H9 (cell line): ENCODE results near the gene BEST4. TPM values are rescaled to one million over a fixed set of nuclear protein-coding genes. Genes with fewer than 3 reads are reported as not detected.
"Not testable (repeated sequence)": the region's sequence is repeated elsewhere in the genome, so short reads cannot be mapped to it uniquely, and the experiment has no call there.

ENCODE experiments used
- DNase-seq: peaks from one replicate; pipeline ENCODE4 v3.0.0-alpha.2; 2017
- H2AFZ ChIP-seq: one replicate; pipeline ENCODE4 v1.6.1; 2013; ENCODE audit warnings: mild to moderate bottlenecking, low read length, control low read depth, moderate library complexity
- H2AK5ac ChIP-seq: 2 replicates; pipeline ENCODE4 v1.6.1; 2013; ENCODE audit warnings: low read length, control low read depth, mixed read lengths; ENCODE audit not compliant: insufficient read length
- H2BK120ac ChIP-seq: one replicate; pipeline ENCODE4 v1.6.1; 2013; ENCODE audit warnings: low read depth, mild to moderate bottlenecking, low read length, control low read depth, inconsistent platforms; ENCODE audit not compliant: poor library complexity, severe bottlenecking
- H2BK12ac ChIP-seq: 2 replicates; pipeline ENCODE4 v1.6.1; 2013; ENCODE audit warnings: low read length, control low read depth, mixed read lengths, low read depth; ENCODE audit not compliant: insufficient read length
- H2BK15ac ChIP-seq: 2 replicates; pipeline ENCODE4 v1.6.1; 2013; ENCODE audit warnings: low read depth, low read length, control low read depth
- H2BK20ac ChIP-seq: one replicate; pipeline ENCODE4 v1.6.1; 2013; ENCODE audit warnings: low read depth, mild to moderate bottlenecking, low read length, control low read depth, inconsistent platforms; ENCODE audit not compliant: poor library complexity, severe bottlenecking
- H2BK5ac ChIP-seq: 2 replicates; pipeline ENCODE4 v1.6.1; 2013; ENCODE audit warnings: low read length, control low read depth, mixed read lengths; ENCODE audit not compliant: insufficient read length
- H3K14ac ChIP-seq: 2 replicates; pipeline ENCODE4 v1.6.1; 2013; ENCODE audit warnings: low read length, control low read depth; ENCODE audit not compliant: insufficient read depth
- H3K18ac ChIP-seq: 2 replicates; pipeline ENCODE4 v1.6.1; 2013; ENCODE audit warnings: low read depth, mild to moderate bottlenecking, mixed read lengths, low read length, control low read depth; ENCODE audit not compliant: insufficient read length
- H3K23ac ChIP-seq: 2 replicates; pipeline ENCODE4 v1.6.1; 2013; ENCODE audit warnings: low read length, control low read depth, mixed read lengths, low read depth; ENCODE audit not compliant: insufficient read length
- H3K23me2 ChIP-seq: 2 replicates; pipeline ENCODE4 v1.6.1; 2013; ENCODE audit warnings: low read depth, mild to moderate bottlenecking, mixed read lengths, low read length, control low read depth; ENCODE audit not compliant: insufficient read length, poor library complexity, severe bottlenecking
- H3K27ac ChIP-seq: 2 replicates; pipeline ENCODE4 v1.5.1; 2013; ENCODE audit warnings: low read length, control low read depth, mixed read lengths, low read depth; ENCODE audit not compliant: insufficient read length
- H3K27me3 ChIP-seq: 2 replicates; pipeline ENCODE4 v1.6.1; 2013; ENCODE audit warnings: low read length, control low read depth, inconsistent platforms; ENCODE audit not compliant: insufficient read depth
- H3K4ac ChIP-seq: 2 replicates; pipeline ENCODE4 v1.6.1; 2013; ENCODE audit warnings: low read depth, mild to moderate bottlenecking, control low read depth, inconsistent platforms, low read length, moderate library complexity
- H3K4me1 ChIP-seq: 2 replicates; pipeline ENCODE4 v1.6.1; 2013; ENCODE audit warnings: low read length, control low read depth, inconsistent platforms; ENCODE audit not compliant: insufficient read depth
- H3K4me2 ChIP-seq: 2 replicates; pipeline ENCODE4 v1.6.1; 2013; ENCODE audit warnings: low read length, control low read depth, mixed read lengths; ENCODE audit not compliant: insufficient read length, insufficient read depth
- H3K56ac ChIP-seq: 2 replicates; pipeline ENCODE4 v1.6.1; 2013; ENCODE audit warnings: low read depth, mild to moderate bottlenecking, mixed read lengths, low read length, control low read depth; ENCODE audit not compliant: insufficient read length
- H3K79me1 ChIP-seq: 2 replicates; pipeline ENCODE4 v1.6.1; 2013; ENCODE audit warnings: low read depth, mild to moderate bottlenecking, moderate library complexity, low read length, control low read depth, inconsistent platforms; ENCODE audit not compliant: insufficient read depth, poor library complexity, severe bottlenecking
- H3K79me2 ChIP-seq: 2 replicates; pipeline ENCODE4 v1.6.1; 2013; ENCODE audit warnings: low read length, control low read depth, inconsistent platforms; ENCODE audit not compliant: insufficient read depth
- H3K9ac ChIP-seq: 2 replicates; pipeline ENCODE4 v1.6.1; 2013; ENCODE audit warnings: low read length, control low read depth, mixed read lengths; ENCODE audit not compliant: insufficient read length; ENCODE audit errors: extremely low read depth
- H3K9me3 ChIP-seq: one replicate; pipeline ENCODE4 v1.6.1; 2013; ENCODE audit warnings: low read depth, low read length, inconsistent platforms; ENCODE audit not compliant: control insufficient read depth
- H3T11ph ChIP-seq: one replicate; pipeline ENCODE4 v1.6.1; 2013; ENCODE audit warnings: mild to moderate bottlenecking, low read length, control low read depth, inconsistent platforms
- H4K20me1 ChIP-seq: one replicate; pipeline ENCODE4 v1.6.1; 2013; ENCODE audit not compliant: control insufficient read depth, insufficient read length, insufficient read depth
- H4K5ac ChIP-seq: 2 replicates; pipeline ENCODE4 v1.6.1; 2013; ENCODE audit warnings: low read depth, mild to moderate bottlenecking, mixed read lengths, low read length, control low read depth; ENCODE audit not compliant: insufficient read length
- H4K8ac ChIP-seq: replicated peaks from 2 replicates; pipeline ENCODE4 v1.6.1; 2013; ENCODE audit warnings: low read length, control low read depth, mixed read lengths, low read depth; ENCODE audit not compliant: insufficient read length
- H4K91ac ChIP-seq: 2 replicates; pipeline ENCODE4 v1.6.1; 2013; ENCODE audit warnings: low read depth, mild to moderate bottlenecking, moderate library complexity, mixed read lengths, low read length, control low read depth; ENCODE audit not compliant: insufficient read length
- H3K27ac Mint-ChIP-seq, 3 experiments: 2 replicates in 2 of 3; 3 replicates in 1 of 3; pipeline ENCODE4 v1.8.0; 2020 to 2021; ENCODE audit warnings: mixed read lengths in 3 of 3, mild to moderate bottlenecking in 1 of 3, moderate library complexity in 1 of 3
- H3K27me3 Mint-ChIP-seq: 2 replicates; pipeline ENCODE4 v1.8.0; 2021; ENCODE audit warnings: low read depth, mild to moderate bottlenecking, moderate library complexity, mixed read lengths
- H3K36me3 Mint-ChIP-seq, 3 experiments: 2 replicates in 2 of 3; 3 replicates in 1 of 3; pipeline ENCODE4 v1.8.0; 2020 to 2021; ENCODE audit warnings: low read depth in 3 of 3, mixed read lengths in 3 of 3; ENCODE audit not compliant: insufficient read depth in 1 of 3
- H3K4me1 Mint-ChIP-seq, 2 experiments: 2 replicates each; pipeline ENCODE4 v1.8.0; 2020; ENCODE audit warnings: mixed read lengths in 2 of 2
- H3K4me3 Mint-ChIP-seq, 2 experiments: 2 replicates in 1 of 2; 3 replicates in 1 of 2; pipeline ENCODE4 v1.8.0; 2020 to 2021; ENCODE audit warnings: mild to moderate bottlenecking in 2 of 2, mixed read lengths in 2 of 2, moderate library complexity in 1 of 2
- H3K9me3 Mint-ChIP-seq, 2 experiments: 2 replicates in 1 of 2; 3 replicates in 1 of 2; pipeline ENCODE4 v1.8.0; 2020; ENCODE audit warnings: mild to moderate bottlenecking in 2 of 2, mixed read lengths in 2 of 2, moderate library complexity in 1 of 2
- CTCF ChIP-seq: fragments of 200-600 bp; sonication (generic); conservative IDR thresholded peaks from 3 replicates; pipeline ENCODE4 v1.8.0; 2021; ENCODE audit warnings: antibody characterized with exemption, mild to moderate bottlenecking
- WGBS: extraction: QIAGEN DNeasy Blood & Tissue Kit; methylation state at CpG from one replicate; pipeline ENCODE4 v1.1.7; 2013; ENCODE audit warnings: missing lambda C conversion rate, low lambda C conversion rate, mixed read lengths; ENCODE audit not compliant: insufficient read length; ENCODE audit errors: extremely low coverage; 5-methylcytosine and 5-hydroxymethylcytosine counted together
- total RNA-seq: library from RNA; stranded (reverse); gene quantifications from 2 replicates; pipeline ENCODE4 v1.2.1, GENCODE V29; 2021

BEST4 gene
- total RNA-seq, 1 experiment from 2014 or later, result 1.1 TPM

- H3K27me3 ChIP-seq, result no peaks in the 10 kb centered on the region
- peak within 1 kb of the TSS; percentile 81 to 95 for H3K4me3 Mint-ChIP-seq
These were observed 12.7 kb downstream of the BEST4 start, which contains the start of gene RPS8 for GRCh38 chr1:44775078-44775929. TSS of gene RPS8 (plus strand) at chr1:44775540. CDS start at chr1:44775597, 57 bp downstream.

GRCh38 chr1:44766421-44766820, 21.5 kb downstream of the BEST4 start:
- H3K23me2 ChIP-seq, H2BK20ac ChIP-seq, H3K9ac ChIP-seq, H2BK5ac ChIP-seq, H4K5ac ChIP-seq, H4K91ac ChIP-seq, H3T11ph ChIP-seq, H3K9me3 ChIP-seq, H3K4me1 Mint-ChIP-seq, H4K8ac ChIP-seq, H3K23ac ChIP-seq, H2BK15ac ChIP-seq, H2BK12ac ChIP-seq, H3K27ac Mint-ChIP-seq, H2AFZ ChIP-seq, H3K79me1 ChIP-seq, DNase-seq, H3K4me2 ChIP-seq, H3K9me3 Mint-ChIP-seq, H2AK5ac ChIP-seq, H3K4ac ChIP-seq, H3K4me3 Mint-ChIP-seq, H3K79me2 ChIP-seq, H3K18ac ChIP-seq, H3K56ac ChIP-seq, H3K14ac ChIP-seq, H4K20me1 ChIP-seq, H3K27me3 Mint-ChIP-seq, H3K4me1 ChIP-seq, H3K27ac ChIP-seq, H3K27me3 ChIP-seq, H2BK120ac ChIP-seq: not testable (repeated sequence)
- WGBS, result no CpG with 5 or more reads among the region's 6 CpGs
- H3K36me3 Mint-ChIP-seq, result peaks cover 33 to 62% (median 57%) of the 10 kb centered on the region in 3 experiments

More at GRCh38 chr1:44775078-44775929, 12.7 kb downstream of the BEST4 start, which contains the start of gene RPS8:
- Histone ChIP-seq H3T11ph (peak within 1 kb of the TSS; percentile 23), H3K23me2 (peaks cover 11% of the 10 kb centered on the region), H3K23ac (no peak within 1 kb of the TSS), H4K20me1 (peaks cover 4% of the 10 kb centered on the region), H3K56ac (no peak within 1 kb of the TSS), H3K9me3 (no peaks in the 10 kb centered on the region), H3K4me1 (no peaks in the 10 kb centered on the region), H3K79me1 (peaks cover 2% of the 10 kb centered on the region), H4K91ac (no peak within 1 kb of the TSS), H2BK20ac (no peak within 1 kb of the TSS), H3K79me2 (peaks cover 17% of the 10 kb centered on the region; the same call in 1 of the 2 replicates), H3K14ac (peak within 1 kb of the TSS; percentile 94), H2BK15ac (no peak within 1 kb of the TSS), H3K4me2 (peak within 1 kb of the TSS; percentile 99), H3K9ac (peak within 1 kb of the TSS; percentile 98), H2AFZ (no peak within 1 kb of the TSS), H2BK120ac (no peak within 1 kb of the TSS), H2BK5ac (no peak within 1 kb of the TSS), H4K5ac (peak within 1 kb of the TSS; percentile 83), H3K27ac (peak within 1 kb of the TSS; percentile 6), H3K18ac (peak within 1 kb of the TSS; percentile 83), H2BK12ac (no peak within 1 kb of the TSS), H4K8ac (no peak within 1 kb of the TSS), H3K4ac (peak within 1 kb of the TSS; percentile 33; the same call in 1 of the 2 replicates), H2AK5ac (peak within 1 kb of the TSS; percentile 13)
- no CpG with 5 or more reads among the region's 65 CpGs for WGBS
- no peak for TF ChIP-seq CTCF
- peaks cover 33 to 47% (median 46%) of the 10 kb centered on the region in 3 experiments for H3K36me3 Mint-ChIP-seq
- H3K27ac Mint-ChIP-seq, result peak within 1 kb of the TSS; percentile 96 to 98 (median 97)
- 0 out of 5 replicates have a peak, but pooled peaks cover 0 to 4% of the 10 kb centered on the region in 2 experiments for H3K9me3 Mint-ChIP-seq
- peaks cover 18 to 22% of the 10 kb centered on the region in 2 experiments for H3K4me1 Mint-ChIP-seq
- no peaks in the 10 kb centered on the region for H3K27me3 Mint-ChIP-seq
- DNase-seq, result peak; percentile 93
